Measurements from ENCODE around the gene ZNF24. TPM values are rescaled to one million over a fixed set of nuclear protein-coding genes. Genes with fewer than 3 reads are reported as not detected.
A peak's percentile ranks its signal among the peaks of the same experiment; 100 is the strongest.

The ZNF24 gene
- 32.8 and 35.6 TPM in 2 replicates for total RNA-seq (2014; rRNA removed; shearing (Covaris generic))

DNA sequence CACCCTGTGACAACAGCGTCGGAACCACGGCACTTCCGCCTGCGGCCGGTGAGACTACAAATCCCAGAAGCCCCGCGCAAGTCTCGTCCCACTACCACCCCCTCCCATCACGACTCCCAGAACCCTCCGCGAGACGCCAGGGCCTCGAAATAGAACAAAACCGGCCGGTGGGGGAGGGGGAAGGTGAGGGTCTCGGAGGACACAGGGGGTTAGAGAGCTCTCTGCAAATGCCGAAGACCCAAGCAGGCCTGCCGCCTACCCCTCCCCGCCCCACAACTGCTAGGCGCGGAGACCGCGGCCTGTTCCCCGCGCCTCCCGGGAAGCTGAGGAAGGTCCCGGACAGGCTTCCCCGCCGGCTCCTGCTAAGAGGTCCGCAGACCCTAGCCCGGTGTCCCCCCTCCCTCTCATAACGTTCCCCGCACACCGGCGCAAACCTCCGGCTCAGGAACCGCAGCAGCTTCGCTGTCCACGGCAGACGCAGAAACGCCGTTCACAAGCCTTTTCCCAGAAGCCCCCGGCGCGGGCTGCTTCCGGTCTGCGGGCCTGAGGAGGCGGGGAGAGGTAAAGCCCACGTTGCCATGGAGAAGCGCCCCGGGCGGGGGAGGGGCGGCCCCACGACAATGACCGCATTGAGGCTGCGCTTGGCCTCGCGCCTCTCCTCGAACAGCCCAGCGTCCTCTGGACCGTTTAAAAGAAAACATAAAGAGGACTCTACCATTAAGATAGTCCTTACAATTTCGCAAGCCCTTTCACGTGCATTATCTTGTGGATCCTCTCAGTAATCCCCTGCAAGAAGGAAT, at the start of gene ZNF24:
ZNF24 (minus strand) TSS at position 485 of the 800 bp plus-strand sequence. CDS start 3,770 bp downstream, outside the sequence.
- in situ Hi-C loops (cut with HindIII; ENCODE audit: low sequenced_read_pairs), result no loop called here

DNA sequence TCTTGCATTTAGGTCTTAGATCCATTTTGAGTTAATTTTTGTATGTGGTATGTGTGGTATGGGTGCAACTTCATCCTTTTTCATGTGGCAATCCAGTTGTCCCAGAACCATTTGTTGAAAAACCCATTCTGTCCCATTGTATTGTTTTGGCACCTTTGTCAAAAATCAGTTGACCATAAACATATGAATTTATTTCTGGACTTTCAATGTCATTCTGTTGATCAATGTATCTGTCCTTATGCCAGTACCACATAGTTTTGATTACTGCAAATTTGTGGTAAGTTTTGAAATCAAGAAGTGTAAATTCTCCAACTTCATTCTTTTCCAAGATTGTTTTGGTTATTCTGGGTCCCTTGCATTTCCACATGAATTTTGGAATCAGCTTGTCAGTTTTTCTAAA, 49.5 kb upstream of the ZNF24 start:
- in situ Hi-C loops (cut with HindIII; ENCODE audit: low sequenced_read_pairs), result no loop called here
- no peak for DNase-seq (ENCODE audit: low spot score)

More for the DNA sequence above, at the start of gene ZNF24:
- peak; percentile 96 for DNase-seq (ENCODE audit: low spot score)

DNA sequence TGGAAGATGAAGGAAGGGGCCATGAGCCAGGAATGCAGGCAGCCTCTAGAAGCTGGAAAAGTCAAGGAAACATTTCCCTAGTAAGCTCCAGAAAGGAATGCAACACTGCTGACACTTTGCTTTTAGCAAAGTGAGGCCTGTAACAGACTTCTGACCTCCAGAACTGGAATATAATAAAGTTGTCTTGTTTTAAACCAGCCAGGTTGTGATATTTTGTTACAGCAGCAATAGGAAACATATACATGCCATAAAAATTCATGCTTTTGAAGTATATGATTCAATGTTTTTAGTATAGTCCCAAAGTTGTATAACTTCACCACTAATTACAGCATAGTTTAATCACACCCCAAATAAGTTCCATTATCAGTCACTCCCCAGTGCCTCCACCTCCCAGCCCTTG, 48.2 kb upstream of the ZNF24 start:
- DNase-seq (ENCODE audit: low spot score), result no peak
- in situ Hi-C loops (cut with HindIII; ENCODE audit: low sequenced_read_pairs), result no loop called here

DNA sequence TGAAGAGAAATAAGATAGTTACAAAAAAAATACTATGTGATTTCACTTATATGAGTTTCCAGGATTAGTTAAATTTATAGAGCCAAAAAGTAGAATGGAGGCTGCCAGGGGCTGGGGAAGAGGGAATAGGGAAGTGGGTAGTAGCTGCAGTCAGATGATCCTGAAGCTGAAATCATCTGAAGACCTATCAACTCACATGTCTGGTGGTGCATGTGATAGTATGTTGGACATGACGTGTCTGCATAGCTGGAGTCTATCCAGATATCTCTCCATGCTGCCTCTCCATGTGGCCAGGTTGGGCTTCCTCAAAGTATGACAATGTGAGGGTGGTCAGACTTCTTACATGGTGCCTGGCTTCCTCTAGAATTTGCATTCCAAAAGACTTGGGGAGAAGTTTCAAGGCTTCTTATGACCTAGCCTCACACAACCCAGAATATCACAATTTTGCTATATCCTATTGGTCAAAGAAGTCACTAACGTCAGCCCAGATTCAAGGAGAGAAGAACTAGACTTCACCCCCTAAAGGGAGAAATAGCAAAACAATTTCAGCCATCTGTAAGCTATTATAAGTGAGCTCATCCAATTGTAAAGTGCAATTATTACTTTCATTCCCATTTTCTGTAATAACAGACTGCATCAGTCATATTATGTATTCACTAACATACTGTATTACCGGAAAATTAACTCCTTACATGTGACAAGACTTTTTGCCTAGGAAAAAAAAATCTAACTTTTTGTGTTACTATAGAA, 46.9 kb upstream of the ZNF24 start:
- no peak for DNase-seq (ENCODE audit: low spot score)
- in situ Hi-C loops (cut with HindIII; ENCODE audit: low sequenced_read_pairs), result no loop called here

DNA sequence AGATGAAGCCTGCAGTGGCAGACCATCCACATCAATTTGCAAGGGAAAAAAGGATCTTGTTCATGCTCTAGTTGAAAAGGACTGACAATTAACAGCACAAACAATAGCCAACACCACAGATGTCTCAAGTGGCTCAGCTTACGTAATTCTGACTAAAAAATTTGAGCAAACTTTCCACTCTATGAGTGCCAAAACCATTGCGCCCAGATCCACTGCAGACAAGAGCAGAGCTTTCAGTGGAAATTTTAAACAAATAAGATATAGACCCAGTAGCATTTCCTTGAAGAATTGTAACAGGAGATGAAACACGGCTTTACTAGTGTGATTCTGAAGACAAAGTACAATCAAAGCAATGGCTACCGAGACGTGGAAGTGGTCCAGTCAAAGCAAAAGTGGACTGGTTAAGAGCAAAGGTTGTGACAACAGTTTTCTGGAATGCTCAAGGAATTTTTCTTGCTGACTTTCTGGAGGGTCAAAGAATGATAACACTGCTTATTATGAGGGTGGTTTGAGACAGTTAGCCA, 44.9 kb upstream of the ZNF24 start:
- in situ Hi-C loops (cut with HindIII; ENCODE audit: low sequenced_read_pairs), result no loop called here
- DNase-seq (ENCODE audit: low spot score), result peak; percentile 3

DNA sequence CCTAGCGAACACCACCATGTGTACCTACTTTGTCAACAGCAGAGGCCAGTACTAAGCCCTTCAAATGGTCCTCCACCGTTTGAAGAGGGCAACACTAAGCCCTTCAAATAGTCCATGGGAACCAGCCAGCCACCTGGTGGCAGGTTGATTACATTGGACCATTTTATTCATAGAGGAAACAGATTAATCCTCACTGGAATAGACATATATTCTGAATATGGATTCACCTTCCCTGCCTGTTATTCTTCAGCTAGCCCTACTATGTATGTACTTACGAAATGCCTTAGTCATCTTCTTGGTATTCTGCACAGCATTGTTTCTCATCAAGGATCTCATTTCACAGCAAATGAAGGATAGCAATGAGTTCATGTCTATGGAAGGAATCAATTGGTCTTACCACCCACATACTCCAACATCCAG, 42.9 kb upstream of the ZNF24 start:
- in situ Hi-C loops (cut with HindIII; ENCODE audit: low sequenced_read_pairs), result no loop called here
- DNase-seq (ENCODE audit: low spot score), result peak; percentile 13

DNA sequence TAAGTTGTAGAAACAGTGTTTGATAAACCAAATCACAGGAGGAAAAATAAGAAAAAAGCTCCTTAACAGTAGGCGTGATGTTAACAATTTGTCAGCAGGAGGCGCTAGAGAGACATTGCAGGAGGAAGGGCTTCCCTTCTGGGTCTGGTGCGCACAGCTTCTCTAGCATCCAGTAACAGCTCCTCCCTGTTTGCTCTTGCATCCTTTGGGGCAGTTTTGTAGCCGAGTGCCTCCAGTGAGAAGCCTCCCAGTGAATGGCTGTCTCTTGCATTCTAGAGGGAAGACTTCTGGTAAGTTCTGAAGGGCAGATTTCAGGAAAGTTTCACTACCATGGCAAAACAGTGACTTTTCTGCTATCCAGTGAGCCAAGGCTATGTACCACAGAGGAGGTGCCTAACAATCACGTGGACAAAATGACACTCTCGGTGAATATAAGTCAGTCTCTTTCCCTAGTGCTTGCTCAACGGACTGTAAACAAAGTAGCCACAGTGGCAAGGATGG, 42.4 kb upstream of the ZNF24 start:
- in situ Hi-C loops (cut with HindIII; ENCODE audit: low sequenced_read_pairs), result no loop called here
- peak; percentile 58 for DNase-seq (ENCODE audit: low spot score)

DNA sequence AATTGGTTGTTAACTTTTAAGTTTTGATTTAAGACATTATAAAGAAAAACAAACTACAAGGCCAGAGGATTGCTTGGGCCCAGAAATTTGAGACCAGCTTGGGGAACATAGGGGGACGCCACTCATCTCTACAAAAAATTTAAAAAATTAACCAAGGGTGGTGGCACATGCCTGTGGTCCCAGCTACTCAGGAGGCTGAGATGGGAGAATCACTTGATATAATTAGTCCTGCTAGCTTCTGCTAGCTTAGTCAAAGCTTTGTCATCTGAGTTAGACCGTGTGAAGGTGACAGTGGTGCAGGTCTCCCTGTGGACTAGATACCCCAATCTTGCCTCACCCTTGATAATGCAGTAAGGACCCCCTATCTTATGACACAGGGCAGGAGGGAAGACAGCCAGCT, 38.9 kb upstream of the ZNF24 start:
- in situ Hi-C loops (cut with HindIII; ENCODE audit: low sequenced_read_pairs), result no loop called here
- DNase-seq (ENCODE audit: low spot score), result no peak

DNA sequence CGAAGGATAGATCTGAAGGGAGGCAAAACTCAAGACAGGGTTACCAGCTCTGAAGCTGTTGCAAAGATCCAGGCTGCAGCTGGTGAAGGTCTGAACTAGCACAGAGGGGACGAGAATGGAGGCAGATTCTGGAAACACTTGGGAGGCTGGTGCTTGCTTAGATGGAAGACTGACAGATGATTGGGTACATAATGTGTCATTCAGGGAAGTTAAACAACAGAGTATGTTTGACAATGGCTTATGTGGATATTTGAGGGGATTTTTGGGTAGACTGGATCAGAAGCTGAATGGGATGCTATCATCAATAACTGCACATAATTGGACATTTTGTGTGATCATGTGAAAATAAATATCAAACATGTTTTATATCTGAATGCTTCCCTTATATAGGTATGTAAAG, 35.2 kb upstream of the ZNF24 start:
- DNase-seq (ENCODE audit: low spot score), result no peak
- in situ Hi-C loops (cut with HindIII; ENCODE audit: low sequenced_read_pairs), result no loop called here

DNA sequence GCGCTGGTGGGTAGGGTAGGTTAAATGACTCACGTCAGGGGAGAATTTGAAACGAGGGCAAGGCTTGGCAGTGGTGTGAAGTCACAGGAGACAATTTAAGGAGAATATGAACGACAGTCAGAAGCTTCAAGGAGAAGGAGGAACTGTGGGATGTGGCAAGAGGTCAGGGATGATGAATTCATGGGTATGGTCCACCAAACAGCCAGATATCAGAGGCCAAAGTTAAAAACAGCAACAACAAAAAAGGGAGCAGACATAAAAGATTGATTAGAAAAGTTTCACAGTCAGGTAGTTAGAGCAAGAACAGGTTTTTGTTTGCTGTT, 34.3 kb upstream of the ZNF24 start:
- in situ Hi-C loops (cut with HindIII; ENCODE audit: low sequenced_read_pairs), result no loop called here
- no peak for DNase-seq (ENCODE audit: low spot score)

DNA sequence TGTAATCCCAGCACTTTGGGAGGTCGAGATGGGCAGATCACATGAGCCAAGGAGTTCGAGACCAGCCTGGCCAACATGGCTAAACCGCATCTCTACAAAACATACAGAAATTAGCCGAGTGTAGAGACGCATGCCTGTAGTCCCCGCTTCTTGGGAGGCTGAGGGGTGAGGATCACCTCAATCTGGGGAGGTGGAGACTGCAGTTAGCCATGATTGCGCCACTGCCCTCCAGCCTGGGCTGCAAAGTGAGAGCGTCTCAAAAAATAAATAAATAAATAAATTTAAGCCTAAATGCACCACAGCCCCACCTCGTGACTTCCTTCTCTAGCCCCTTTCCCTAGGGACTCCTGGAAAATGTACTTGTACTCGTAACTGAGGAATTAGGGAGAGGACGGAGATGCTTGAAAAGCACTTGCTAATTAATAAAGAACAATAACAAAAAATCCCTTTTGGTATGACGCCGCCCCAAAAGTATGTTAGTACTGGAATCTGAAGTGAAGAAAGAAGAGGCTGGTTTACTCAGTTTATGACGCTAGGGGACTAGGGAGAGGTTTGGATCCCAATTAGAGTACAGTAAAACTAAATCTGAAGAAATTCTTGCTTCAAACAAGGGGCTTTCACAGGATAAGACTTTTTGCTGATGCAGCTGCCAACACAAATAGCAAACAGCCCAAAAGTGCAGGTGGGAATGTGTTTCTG, 33.8 kb upstream of the ZNF24 start:
- no peak for DNase-seq (ENCODE audit: low spot score)
- in situ Hi-C loops (cut with HindIII; ENCODE audit: low sequenced_read_pairs), result no loop called here

DNA sequence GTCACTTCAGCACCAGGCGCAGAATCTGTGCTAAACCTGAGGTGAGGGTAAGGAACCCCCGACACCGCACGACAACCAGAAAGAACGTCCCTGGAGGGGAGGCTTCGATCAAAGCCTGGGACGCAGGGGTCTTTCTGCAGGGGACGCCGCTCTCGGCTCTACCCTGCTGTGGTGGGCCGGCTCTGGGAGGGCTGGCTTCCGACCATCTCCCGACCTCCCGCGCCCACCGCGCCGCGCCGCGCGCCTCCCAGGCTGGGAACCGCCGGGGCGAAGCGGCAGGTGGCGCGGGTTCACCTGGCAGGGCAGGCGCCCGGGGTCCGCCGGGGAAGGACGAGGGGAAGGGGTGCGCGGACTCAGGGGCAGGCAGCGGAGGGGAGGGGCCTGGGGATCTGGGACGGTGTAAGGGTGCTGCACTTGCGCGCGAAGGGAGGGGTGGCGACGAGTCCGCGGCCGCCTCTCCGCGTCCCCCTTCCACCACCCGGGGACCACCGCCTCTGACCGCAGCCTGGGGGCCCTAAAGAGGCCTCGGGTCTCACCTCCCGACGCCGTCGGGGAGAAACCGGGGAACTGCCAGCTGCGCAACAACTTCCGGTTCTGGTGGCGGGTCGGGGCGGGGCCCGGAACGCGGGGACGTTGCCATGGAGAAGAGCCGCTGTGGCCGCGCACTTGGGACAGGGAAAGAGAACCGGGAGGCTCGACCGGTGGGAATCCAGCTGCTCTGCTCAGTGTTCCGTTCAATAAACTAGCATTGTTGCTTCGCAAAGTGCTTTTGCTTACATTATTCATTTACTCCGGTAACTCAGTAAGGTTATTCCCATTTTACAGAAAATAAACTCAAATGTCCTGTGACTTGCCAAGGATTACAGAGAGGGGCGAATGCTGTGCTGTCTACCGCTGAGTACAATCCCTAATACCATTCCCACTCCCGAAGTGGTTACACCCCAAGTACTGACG, 32.8 kb upstream of the ZNF24 start, which contains the start of gene ZNF396:
ZNF396 (minus strand) TSS at position 596 of the 954 bp plus-strand sequence. CDS start 3,045 bp downstream, outside the sequence.
- DNase-seq (ENCODE audit: low spot score), result no peak
- in situ Hi-C loops (cut with HindIII; ENCODE audit: low sequenced_read_pairs), result no loop called here

DNA sequence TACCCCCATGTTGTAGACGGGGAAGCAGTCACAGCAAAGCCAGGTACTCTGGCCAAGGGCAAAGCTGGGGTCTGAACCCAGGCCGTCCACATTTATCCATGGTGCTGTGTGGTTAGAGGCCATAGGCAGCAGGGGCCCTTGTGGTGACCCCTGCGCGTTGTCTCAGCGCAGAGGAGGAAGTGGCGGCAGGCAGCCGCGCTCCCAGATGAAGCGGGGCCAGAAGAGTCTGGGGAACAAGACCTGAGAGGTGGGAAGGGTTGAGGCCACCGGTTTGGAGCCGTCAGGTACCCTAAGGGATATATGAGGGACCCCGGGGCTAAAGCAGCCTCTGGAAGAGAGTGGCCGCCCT, 32.1 kb upstream of the ZNF24 start:
- no peak for DNase-seq (ENCODE audit: low spot score)
- in situ Hi-C loops (cut with HindIII; ENCODE audit: low sequenced_read_pairs), result no loop called here

DNA sequence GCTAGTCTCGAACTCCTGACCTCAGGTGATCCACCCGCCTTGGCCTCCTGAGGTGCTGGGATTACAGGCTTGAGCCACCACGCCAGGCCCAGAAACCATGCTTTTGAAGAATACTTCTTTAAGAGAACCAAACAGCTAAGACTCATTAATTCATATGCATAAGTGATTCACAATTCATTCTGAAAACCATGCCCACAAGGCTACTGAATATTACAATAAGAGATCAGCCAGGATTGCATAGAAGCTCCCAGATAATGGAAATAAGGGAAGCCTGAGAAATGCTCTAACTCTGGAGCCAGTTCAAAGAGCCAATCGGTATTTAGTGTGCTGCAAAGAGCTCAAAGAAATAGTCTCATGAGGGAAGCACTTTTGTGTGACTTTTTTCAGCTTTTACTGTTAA, 30.5 kb upstream of the ZNF24 start:
- DNase-seq (ENCODE audit: low spot score), result no peak
- in situ Hi-C loops (cut with HindIII; ENCODE audit: low sequenced_read_pairs), result no loop called here

DNA sequence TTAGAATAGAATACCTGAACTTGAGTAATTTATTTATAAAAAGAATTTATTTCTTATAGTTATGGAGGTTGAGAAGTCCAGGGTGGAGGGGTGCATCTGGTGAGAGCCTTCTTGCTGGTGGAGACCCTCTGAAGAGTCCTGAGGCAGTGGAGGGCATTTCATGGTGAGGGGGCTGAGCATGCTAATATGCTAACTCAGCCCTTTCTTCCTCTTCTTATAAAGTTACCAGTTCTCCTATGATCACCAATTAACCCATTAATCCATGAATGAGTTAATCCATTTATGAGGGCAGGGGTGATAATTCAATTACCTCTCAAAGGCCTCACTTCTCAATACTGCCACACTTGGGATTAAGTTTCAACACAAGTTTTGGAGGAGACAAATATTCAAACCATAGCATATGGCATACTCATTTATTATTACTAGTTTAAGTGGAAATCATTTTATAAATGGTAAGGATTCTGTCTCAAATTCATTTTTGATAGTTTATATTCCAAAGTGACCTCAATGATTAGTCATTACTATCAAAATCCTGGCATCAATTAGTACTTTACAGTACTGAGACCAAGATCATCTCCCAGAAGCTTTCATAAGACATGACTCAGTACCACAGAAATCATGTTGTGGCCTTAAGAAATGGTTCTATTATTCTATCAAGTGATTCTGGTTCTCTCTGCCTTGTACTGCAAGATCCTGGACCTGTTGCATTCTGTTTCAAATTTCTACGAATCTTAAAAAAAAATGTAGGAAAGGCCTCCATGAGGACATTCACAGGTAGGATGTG, 27.4 kb upstream of the ZNF24 start:
- in situ Hi-C loops (cut with HindIII; ENCODE audit: low sequenced_read_pairs), result no loop called here
- DNase-seq (ENCODE audit: low spot score), result no peak

DNA sequence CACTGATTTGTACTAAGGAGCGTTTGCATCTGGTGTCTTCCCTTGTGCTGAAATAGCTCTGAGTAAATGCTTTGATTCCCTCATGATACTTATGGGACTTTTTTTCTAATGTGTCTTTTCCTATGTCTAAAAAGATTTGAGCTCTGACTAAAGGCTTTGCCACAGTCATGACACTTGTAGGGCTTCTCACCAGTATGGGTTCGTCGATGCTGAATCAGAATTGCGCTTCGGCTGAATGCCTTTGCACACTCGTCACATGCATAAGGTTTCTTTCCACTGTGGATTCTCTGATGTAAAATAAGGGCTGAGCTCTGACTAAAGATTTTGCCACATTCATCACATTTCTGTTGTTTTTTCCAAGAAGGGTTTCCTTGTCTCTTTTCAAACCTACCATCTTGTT, 24.9 kb upstream of the ZNF24 start:
- in situ Hi-C loops (cut with HindIII; ENCODE audit: low sequenced_read_pairs), result no loop called here
- DNase-seq (ENCODE audit: low spot score), result no peak

DNA sequence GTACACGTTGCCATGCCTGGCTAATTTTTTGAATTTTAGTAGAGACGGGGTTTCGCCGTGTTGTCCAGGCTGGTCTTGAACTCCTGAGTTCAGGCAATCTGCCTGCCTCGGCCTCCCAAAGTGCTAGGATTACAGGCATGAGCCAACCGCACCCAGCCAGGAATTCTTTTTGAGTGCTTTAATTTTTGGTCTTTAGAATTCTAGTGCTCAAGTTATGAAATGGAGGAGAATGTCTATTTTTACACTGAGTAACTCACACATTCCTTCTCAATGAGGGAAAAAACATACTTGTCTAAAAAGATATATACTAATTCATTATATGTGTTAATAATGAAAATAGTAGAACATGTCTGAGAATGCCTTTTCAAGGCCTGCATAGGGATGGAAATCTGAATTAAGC, 24.4 kb upstream of the ZNF24 start:
- in situ Hi-C loops (cut with HindIII; ENCODE audit: low sequenced_read_pairs), result no loop called here

DNA sequence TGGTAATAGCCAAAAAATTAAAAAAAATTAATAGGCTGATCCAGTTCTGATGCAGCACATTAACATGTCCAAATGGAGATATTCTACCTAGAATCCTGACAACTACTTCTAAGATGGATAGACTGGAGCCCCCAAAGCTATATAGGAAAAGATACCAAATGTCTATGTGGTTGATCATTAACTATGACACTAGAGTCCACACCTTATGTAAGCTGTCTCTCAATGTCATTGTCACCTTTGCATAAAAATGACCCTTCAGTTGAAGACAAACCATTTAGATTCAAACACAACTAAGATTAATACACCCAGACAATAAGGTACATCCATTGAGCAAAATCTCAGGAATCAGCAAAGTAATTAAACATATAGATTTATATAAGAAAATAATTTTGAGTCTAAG, 18.3 kb upstream of the ZNF24 start:
- in situ Hi-C loops (cut with HindIII; ENCODE audit: low sequenced_read_pairs), result no loop called here
- DNase-seq (ENCODE audit: low spot score), result no peak

More for the DNA sequence above, 24.4 kb upstream of the ZNF24 start:
- no peak for DNase-seq (ENCODE audit: low spot score)

Data from G401 (cell line).